NCI-H2227 (cell line): ENCODE data around the gene PDE8B.
"Not testable (repeated sequence)": the region's sequence is repeated elsewhere in the genome, so short reads cannot be mapped to it uniquely, and the experiment has no call there.

Experiments used
- DNase-seq: peaks from one replicate; lab custom pipeline; 2025; ENCODE audit not compliant: unreplicated experiment; lab: John Stamatoyannopoulos, UW

Gene PDE8B

GRCh38 chr5:77356740-77357139 is 146.3 kb downstream of the PDE8B start:
- no peak for DNase-seq

GRCh38 chr5:77358255-77359205 is 148.1 kb downstream of the PDE8B start:
- no peak for DNase-seq

- no peak for DNase-seq
Measured at GRCh38 chr5:77359231-77359630, 148.8 kb downstream of the PDE8B start.

- no peak for DNase-seq
Measured at GRCh38 chr5:77360381-77360780, 149.9 kb downstream of the PDE8B start.

GRCh38 chr5:77360973-77361372 is 150.5 kb downstream of the PDE8B start:
- DNase-seq = no peak

GRCh38 chr5:77366717-77367500 is 156.4 kb downstream of the PDE8B start:
- DNase-seq = no peak

GRCh38 chr5:77367741-77368140 is 157.3 kb downstream of the PDE8B start:
- DNase-seq = no peak

- no peak for DNase-seq
Measured at GRCh38 chr5:77368367-77368766, 157.9 kb downstream of the PDE8B start.

GRCh38 chr5:77369566-77369965 is 159.1 kb downstream of the PDE8B start:
- no peak for DNase-seq

GRCh38 chr5:77374686-77375085 is 164.2 kb downstream of the PDE8B start:
- no peak for DNase-seq

- no peak for DNase-seq
Measured at GRCh38 chr5:77376609-77377300, 166.3 kb downstream of the PDE8B start.

GRCh38 chr5:77379558-77380061 is 169.1 kb downstream of the PDE8B start:
- DNase-seq = no peak

- no peak for DNase-seq
Measured at GRCh38 chr5:77380636-77381035, 170.2 kb downstream of the PDE8B start.

- DNase-seq = not testable (repeated sequence)
Measured at GRCh38 chr5:77383336-77383735, 172.9 kb downstream of the PDE8B start.

GRCh38 chr5:77386340-77386739 is 175.9 kb downstream of the PDE8B start:
- DNase-seq = not testable (repeated sequence)

GRCh38 chr5:77389746-77390145 is 179.3 kb downstream of the PDE8B start:
- DNase-seq = no peak

GRCh38 chr5:77390221-77390620 is 179.7 kb downstream of the PDE8B start:
- no peak for DNase-seq

- DNase-seq = no peak
Measured at GRCh38 chr5:77390795-77391194, 180.3 kb downstream of the PDE8B start.

- DNase-seq = no peak
Measured at GRCh38 chr5:77391240-77391765, 180.8 kb downstream of the PDE8B start.

GRCh38 chr5:77394064-77394715 is 183.7 kb downstream of the PDE8B start:
- no peak for DNase-seq
